ENCODE data around the gene TLCD3A.
"Not testable (repeated sequence)": the region's sequence is repeated elsewhere in the genome, so short reads cannot be mapped to it uniquely, and the experiment has no call there.

TLCD3A gene

GRCh38 chr17:789931-790873 is 57.8 kb downstream of the TLCD3A start:
- not testable (repeated sequence) for DNase-seq

GRCh38 chr17:790874-791247 is 58.5 kb downstream of the TLCD3A start:
- DNase-seq = not testable (repeated sequence)

GRCh38 chr17:791829-792228 is 59.4 kb downstream of the TLCD3A start:
- no peak for DNase-seq

GRCh38 chr17:792277-792676 is 59.9 kb downstream of the TLCD3A start:
- no peak for DNase-seq
